Astrocyte of the cerebellum (primary cell): ENCODE measurements around the gene DAB2IP.

Experiments
- DNase-seq: peaks from one replicate; pipeline ENCODE4 v3.0.0-alpha.2; 2011; ENCODE audit warnings: low read depth
- H3K4me3 ChIP-seq: 2 replicates; pipeline ENCODE4 v1.5.1; 2011; ENCODE audit warnings: mild to moderate bottlenecking, low read depth, low read length, moderate library complexity
- in situ Hi-C: cut with HindIII; loops from 2 replicates; pipeline ENCODE4 v1.10.0; 2017; ENCODE audit warnings: low sequenced_read_pairs
- TF ChIP-seq, protein P1 (sequence below): IDR thresholded peaks from 2 replicates; pipeline ENCODE4 v1.5.1; 2012; ENCODE audit warnings: low read length, low read depth, moderate library complexity, mild to moderate bottlenecking; ENCODE audit errors: missing control alignments

The DAB2IP gene

DNA sequence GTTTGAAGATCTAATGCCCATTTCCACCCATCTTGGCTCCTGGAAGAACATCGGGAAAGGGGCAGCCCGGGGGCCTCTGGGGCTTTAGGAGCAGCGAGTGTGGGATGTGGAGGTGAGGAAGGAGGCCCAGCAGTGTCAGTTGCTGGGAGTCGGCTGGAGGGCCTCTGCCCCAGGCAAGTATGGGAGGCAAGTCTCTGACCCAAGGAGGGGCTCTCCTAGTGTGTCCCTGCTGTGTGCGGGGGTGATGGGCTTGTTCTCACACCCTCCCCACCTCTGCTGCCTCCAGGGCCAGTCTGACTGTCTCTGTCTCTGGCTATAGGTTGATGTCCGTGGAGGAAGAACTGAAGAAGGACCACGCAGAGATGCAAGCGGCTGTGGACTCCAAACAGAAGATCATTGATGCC, 129.7 kb downstream of the DAB2IP start:
- in situ Hi-C loops, result no loop called here
- no peak for DNase-seq
- TF ChIP-seq, protein P1, sequence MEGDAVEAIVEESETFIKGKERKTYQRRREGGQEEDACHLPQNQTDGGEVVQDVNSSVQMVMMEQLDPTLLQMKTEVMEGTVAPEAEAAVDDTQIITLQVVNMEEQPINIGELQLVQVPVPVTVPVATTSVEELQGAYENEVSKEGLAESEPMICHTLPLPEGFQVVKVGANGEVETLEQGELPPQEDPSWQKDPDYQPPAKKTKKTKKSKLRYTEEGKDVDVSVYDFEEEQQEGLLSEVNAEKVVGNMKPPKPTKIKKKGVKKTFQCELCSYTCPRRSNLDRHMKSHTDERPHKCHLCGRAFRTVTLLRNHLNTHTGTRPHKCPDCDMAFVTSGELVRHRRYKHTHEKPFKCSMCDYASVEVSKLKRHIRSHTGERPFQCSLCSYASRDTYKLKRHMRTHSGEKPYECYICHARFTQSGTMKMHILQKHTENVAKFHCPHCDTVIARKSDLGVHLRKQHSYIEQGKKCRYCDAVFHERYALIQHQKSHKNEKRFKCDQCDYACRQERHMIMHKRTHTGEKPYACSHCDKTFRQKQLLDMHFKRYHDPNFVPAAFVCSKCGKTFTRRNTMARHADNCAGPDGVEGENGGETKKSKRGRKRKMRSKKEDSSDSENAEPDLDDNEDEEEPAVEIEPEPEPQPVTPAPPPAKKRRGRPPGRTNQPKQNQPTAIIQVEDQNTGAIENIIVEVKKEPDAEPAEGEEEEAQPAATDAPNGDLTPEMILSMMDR, result no peak
- H3K4me3 ChIP-seq, result no peak overlapping the region

DNA sequence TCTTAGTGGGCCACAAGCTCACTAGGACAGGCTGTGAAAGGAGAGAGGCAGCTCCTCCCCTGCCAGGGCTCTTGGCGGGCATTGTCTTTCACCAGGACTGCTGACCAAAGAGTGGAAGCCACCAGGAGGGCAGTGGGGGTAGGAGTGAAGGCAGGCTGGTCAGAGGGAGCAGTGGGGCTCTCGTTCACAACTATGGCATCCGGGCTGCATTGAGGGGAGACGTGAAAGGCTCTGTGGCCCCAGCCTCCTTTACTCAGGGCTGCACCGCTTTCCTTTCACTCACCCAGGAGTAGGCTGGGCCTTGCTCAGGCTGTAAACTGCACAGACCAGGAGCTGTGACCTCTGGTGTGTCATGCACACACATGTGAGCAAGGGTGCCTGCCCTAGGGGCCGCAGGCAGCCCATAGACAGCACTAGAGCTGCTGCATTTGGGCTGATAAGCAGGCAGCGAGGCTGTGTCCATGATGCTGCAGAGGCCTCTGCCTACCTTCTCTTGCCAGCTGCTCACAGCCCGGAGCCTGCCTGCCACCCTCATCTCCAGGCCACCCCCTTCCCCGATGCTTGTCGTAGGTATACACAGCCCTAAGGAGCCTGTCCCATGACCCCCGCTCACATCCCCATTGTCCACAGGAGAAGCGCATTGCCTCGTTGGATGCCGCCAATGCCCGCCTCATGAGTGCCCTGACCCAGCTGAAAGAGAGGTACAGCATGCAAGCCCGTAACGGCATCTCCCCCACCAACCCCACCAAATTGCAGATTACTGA, 130.4 kb downstream of the DAB2IP start:
- in situ Hi-C loops, result no loop called here
- DNase-seq, result no peak
- TF ChIP-seq, protein P1, result no peak
- no peak overlapping the region for H3K4me3 ChIP-seq

DNA sequence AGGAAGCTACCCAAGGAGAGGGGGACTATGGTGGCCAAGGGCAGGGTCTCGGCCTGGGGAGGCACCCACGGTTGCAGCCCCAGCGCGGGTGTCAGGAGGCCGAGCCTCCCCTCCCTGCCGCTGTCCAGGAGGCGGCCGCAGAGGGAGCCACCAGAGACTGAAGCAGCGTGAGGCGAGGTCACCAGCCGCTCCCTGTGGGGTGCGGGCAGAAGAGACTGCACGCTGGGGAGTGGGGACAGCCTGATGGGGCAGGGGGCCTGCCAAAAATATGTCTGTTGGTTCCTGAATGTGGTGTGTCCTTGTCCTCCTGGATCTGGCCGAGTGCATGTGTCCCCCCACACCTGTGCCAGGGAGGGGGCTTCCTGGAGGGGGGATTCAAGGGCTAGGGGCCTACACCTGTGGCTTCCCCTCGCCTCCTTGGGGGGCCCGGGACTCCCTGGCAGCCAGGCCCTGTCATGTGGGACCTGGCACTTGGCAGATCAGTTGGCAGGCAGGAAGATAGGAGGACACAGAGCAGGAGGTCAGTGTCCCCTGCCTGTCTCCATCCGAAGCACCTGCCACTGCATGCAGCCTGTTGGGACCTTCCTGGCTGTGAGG, 131.2 kb downstream of the DAB2IP start:
- no peak overlapping the region for H3K4me3 ChIP-seq
- in situ Hi-C loops, result no loop called here
- no peak for DNase-seq
- TF ChIP-seq, protein P1, result no peak

DNA sequence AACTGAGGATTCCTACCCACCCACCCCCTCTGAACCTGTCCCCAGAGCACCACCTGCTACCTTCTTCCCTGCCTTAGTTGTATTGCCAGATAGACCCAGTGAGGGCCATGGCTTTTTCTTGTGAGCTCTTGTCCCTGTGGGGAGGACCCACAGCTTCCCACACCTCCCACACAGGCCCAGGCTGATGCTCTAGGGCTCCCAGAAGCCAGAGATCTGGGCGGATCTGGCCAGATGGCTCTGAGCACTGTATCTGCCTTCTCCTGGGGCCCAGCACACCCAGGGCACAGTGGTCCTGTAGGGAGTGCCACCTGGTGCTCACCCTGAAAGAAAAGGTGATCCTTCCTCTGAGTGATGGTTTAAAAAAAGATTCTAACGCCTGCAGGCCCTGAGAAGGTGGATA, 131.7 kb downstream of the DAB2IP start:
- DNase-seq, result no peak
- TF ChIP-seq, protein P1, result no peak
- no peak overlapping the region for H3K4me3 ChIP-seq
- in situ Hi-C loops, result no loop called here

DNA sequence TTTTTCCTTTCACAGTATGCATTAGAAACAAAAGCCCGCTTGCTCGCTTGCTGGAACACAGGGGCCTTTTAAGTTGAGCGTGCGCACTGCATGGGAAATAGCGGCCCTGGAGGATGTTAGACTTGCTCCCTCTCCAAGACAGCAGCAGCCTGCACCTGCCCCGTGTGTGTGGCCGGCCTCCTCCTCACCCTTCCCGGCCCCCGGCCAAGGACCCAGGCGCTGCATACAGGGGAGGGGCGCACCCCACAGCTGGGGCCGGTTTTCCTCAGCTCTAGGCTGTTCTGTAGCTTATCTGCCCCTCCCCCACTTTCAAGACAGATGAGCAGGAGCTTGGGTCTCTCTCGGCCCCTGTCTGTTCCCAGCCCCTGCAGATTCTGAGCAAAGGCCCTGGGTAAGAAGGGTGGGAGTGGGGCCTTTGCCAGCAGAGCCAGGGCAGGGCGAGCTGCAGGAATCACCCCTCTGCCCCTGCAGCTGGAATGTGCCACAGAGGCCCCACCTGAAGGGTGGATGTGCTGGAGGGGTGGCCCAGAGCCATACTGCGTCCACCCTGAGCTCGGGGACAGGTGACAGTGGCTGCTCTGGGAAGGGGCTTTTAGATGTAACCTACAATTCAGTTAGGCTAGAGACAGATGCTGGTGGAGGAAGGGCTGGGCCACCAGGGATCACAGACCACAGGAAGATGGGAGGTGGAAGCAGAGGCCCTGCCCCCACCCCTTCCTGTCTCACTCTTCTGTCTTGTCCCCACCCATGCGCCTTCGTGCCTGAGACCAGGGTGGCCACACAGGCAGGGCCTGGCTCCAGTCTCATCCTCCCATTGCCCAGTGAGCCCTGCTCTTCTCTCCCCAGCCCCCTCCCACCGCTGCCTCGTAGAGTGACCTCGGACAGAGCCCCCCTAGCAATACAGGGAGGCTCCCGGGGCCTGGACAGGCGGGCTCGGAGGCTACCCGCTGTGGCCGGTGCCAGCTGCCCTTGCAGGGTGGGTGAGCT, 132.4 kb downstream of the DAB2IP start:
- in situ Hi-C loops, result no loop called here
- no peak overlapping the region for H3K4me3 ChIP-seq
- no peak for DNase-seq
- TF ChIP-seq, protein P1, result no peak

DNA sequence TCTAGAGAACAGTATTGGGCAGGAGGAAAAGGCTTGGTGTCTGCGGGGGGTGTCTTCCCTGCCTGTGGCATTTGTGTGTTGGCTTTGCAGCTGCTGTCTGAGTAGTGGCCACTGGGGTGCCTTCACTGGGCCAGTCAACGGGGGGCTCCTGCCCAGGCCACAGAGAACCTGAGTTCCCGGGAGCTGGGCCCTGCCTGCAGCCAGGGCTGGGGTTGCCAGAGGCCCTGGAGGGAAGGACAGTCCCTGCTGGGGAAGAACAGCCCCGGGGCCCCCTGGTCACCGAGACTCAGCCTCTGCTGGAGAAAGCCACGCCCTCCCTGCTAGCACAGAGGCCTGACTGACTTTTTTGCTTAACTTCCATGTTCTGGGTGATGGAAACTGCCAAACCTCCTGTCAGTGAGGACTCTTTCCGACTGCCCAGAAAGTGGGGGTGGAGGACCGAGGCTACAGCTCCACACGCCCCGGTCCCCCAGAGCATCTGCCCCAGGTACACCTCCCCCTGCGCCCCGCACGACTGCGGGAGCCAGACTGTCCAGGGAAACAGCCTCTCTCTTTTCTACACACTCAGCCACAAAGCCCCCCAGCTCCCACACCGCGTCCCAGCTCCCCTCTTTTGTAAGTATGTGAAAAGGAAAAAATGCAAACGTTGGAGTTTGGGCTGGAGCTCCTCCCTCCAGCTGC, 133.4 kb downstream of the DAB2IP start:
- TF ChIP-seq, protein P1, result peak; percentile 10
- in situ Hi-C loops, result loop anchor here (5.0 kb wide), 1 partner anchor 38 kb away; no protein-coding TSS in a partner anchor
- DNase-seq, result no peak
- H3K4me3 ChIP-seq, result no peak overlapping the region
